ENCODE measurements around the gene TSKU. TPM values are rescaled to one million over a fixed set of nuclear protein-coding genes. Genes with fewer than 3 reads are reported as not detected.

TSKU gene
- total and polyA plus RNA-seq, 9 of the 15 experiments (the other 6 are each of a cell fraction or from before 2014, with no cell fraction given), result 0.60 to 11.9 (median 8.4) TPM

DNA sequence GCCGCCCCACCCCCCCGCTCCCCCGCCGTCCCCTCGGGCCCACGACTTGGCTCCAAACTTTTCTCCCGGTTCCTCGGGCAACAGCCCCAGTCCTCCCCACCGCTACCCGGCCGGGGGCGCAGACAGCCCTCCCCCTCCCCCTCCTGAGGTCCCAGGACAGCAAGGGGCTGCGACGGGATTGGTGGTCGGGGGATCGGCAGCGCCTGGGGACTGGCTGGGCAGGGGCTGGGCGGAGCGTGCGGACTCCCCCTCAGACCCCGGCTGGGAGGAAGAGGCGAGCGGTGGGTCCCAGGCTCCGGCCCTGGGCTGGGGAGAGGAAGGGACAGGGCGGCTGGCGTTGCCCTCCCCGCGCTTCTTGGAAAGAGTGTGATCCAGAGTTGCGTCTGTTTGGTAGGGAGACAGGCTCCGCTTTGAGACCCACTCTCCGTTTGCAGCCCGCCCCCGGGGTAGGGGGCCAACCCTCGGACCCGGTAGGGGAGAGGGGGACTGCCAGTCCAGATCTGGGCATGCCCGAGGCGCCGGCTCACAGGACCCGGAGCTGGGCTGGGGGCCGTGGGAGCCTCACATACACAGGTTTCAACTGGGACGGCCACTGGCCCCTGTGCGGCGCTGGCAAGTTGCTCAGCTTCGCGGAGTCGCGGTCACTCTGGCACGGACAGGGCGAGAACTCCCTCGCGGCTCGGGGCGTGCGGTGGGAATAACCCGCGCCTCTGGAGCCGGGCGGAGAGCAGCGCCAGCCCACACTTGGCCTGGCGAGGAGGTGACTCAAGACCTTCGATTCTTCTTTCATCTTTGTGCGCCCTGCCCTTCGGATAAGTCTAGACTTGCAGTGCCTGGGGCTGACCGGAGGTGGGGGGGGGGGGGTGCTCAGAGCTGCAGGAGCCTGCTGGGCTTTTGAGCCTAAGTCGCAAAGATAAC lies 999 bp downstream of the TSKU start (continued):
- TF ChIP-seq, protein P1, sequence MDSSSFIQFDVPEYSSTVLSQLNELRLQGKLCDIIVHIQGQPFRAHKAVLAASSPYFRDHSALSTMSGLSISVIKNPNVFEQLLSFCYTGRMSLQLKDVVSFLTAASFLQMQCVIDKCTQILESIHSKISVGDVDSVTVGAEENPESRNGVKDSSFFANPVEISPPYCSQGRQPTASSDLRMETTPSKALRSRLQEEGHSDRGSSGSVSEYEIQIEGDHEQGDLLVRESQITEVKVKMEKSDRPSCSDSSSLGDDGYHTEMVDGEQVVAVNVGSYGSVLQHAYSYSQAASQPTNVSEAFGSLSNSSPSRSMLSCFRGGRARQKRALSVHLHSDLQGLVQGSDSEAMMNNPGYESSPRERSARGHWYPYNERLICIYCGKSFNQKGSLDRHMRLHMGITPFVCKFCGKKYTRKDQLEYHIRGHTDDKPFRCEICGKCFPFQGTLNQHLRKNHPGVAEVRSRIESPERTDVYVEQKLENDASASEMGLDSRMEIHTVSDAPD (CRISPR knock-in tag; IDR thresholded peaks at IDR 0.05), result no peak
- TF ChIP-seq, protein P2, sequence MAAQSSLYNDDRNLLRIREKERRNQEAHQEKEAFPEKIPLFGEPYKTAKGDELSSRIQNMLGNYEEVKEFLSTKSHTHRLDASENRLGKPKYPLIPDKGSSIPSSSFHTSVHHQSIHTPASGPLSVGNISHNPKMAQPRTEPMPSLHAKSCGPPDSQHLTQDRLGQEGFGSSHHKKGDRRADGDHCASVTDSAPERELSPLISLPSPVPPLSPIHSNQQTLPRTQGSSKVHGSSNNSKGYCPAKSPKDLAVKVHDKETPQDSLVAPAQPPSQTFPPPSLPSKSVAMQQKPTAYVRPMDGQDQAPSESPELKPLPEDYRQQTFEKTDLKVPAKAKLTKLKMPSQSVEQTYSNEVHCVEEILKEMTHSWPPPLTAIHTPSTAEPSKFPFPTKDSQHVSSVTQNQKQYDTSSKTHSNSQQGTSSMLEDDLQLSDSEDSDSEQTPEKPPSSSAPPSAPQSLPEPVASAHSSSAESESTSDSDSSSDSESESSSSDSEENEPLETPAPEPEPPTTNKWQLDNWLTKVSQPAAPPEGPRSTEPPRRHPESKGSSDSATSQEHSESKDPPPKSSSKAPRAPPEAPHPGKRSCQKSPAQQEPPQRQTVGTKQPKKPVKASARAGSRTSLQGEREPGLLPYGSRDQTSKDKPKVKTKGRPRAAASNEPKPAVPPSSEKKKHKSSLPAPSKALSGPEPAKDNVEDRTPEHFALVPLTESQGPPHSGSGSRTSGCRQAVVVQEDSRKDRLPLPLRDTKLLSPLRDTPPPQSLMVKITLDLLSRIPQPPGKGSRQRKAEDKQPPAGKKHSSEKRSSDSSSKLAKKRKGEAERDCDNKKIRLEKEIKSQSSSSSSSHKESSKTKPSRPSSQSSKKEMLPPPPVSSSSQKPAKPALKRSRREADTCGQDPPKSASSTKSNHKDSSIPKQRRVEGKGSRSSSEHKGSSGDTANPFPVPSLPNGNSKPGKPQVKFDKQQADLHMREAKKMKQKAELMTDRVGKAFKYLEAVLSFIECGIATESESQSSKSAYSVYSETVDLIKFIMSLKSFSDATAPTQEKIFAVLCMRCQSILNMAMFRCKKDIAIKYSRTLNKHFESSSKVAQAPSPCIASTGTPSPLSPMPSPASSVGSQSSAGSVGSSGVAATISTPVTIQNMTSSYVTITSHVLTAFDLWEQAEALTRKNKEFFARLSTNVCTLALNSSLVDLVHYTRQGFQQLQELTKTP (IDR thresholded peaks at IDR 0.05; ENCODE audit: low read depth in 1 of 2, partially characterized antibody in 2 of 2), result no peak
- TF ChIP-seq NRF1 (conservative IDR thresholded peaks at IDR 0.05 in 1 of 2, IDR thresholded peaks at IDR 0.05 in 1 of 2) (peak; percentile 32 to 60; a peak in 2 of 4 replicates), TBP (optimal IDR thresholded peaks at IDR 0.05; ENCODE audit: low read depth, low read length) (peak; percentile 35), DACH1 (IDR thresholded peaks at IDR 0.05; ENCODE audit: partially characterized antibody) (no peak), YBX1 (IDR thresholded peaks at IDR 0.05) (no peak), CAMTA2 (CRISPR knock-in tag; conservative IDR thresholded peaks at IDR 0.05) (no peak), LEF1 (IDR thresholded peaks at IDR 0.05) (0 out of 2 replicates have a peak, but pooled peaks have one; percentile 38), ZFP36 (IDR thresholded peaks at IDR 0.05; ENCODE audit: low read depth, low read length, partially characterized antibody) (no peak), CBFA2T2 (conservative IDR thresholded peaks at IDR 0.05) (no peak), MYC (IDR thresholded peaks at IDR 0.05; ENCODE audit: low read depth, low read length) (no peak; the same call in 1 of the 2 replicates), MYC (CRISPR knock-in tag; IDR thresholded peaks at IDR 0.05; ENCODE audit: borderline replicate concordance, low read depth) (0 out of 2 replicates have a peak, but pooled peaks have one; percentile 38), RAD51 (IDR thresholded peaks at IDR 0.05; ENCODE audit: borderline replicate concordance, low read depth) (no peak), ETV1 (tag; conservative IDR thresholded peaks at IDR 0.05; ENCODE audit: low read depth) (peak; percentile 54), SMAD4 (CRISPR knock-in tag; conservative IDR thresholded peaks at IDR 0.05) (peak; percentile 75; the same call in 1 of the 2 replicates), HDAC6 (IDR thresholded peaks at IDR 0.05; ENCODE audit: low read depth, low read length) (no peak), ZNF224 (CRISPR knock-in tag; IDR thresholded peaks at IDR 0.05) (no peak), ZNF316 (IDR thresholded peaks at IDR 0.05) (no peak)
- TF ChIP-seq, protein P3, sequence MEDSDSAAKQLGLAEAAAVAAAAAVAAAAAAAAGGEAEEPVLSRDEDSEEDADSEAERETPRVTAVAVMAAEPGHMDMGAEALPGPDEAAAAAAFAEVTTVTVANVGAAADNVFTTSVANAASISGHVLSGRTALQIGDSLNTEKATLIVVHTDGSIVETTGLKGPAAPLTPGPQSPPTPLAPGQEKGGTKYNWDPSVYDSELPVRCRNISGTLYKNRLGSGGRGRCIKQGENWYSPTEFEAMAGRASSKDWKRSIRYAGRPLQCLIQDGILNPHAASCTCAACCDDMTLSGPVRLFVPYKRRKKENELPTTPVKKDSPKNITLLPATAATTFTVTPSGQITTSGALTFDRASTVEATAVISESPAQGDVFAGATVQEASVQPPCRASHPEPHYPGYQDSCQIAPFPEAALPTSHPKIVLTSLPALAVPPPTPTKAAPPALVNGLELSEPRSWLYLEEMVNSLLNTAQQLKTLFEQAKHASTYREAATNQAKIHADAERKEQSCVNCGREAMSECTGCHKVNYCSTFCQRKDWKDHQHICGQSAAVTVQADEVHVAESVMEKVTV (CRISPR knock-in tag; IDR thresholded peaks at IDR 0.05), result no peak

All from K562 (cell line).